Measurements from ENCODE around the gene CD40.

CD40 gene

DNA sequence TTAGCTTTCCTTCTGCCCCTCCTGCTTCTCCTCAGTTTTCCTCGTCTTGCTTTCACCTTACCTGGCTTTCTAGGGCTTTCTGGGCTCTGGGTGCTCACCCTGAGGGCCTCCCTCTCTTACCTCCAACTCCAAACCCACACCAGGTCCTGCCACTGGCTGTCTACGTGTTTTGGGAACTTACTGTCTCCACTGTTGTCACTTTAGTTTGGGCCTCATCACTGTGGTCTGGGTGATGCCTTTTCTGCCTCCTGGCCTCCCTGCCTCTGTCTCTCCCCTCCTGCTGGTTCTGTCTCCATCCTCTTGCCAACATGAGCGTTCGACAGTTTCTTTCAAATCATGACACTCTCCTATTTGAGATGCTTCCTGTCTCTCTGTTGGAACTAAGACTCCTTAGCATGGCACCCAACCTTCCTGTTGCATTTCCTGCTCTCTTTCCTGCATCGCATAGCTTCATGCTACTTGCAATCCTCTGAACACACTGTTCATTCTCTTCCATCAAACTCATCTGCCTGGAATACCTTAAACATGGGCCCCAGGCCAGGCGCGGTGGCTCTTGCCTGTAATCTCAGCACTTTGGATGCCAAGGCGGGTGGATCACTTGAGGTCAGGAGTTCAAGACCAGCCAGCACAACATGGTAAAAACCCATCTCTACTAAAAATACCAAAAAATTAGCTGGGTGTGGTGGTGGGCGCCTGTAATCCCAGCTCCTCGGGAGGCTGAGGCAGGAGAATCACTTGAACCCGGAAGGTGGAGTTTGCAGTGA, 5.5 kb downstream of the CD40 start:
- H3K27ac ChIP-seq = no peak overlapping the region
- TF ChIP-seq, protein P1, sequence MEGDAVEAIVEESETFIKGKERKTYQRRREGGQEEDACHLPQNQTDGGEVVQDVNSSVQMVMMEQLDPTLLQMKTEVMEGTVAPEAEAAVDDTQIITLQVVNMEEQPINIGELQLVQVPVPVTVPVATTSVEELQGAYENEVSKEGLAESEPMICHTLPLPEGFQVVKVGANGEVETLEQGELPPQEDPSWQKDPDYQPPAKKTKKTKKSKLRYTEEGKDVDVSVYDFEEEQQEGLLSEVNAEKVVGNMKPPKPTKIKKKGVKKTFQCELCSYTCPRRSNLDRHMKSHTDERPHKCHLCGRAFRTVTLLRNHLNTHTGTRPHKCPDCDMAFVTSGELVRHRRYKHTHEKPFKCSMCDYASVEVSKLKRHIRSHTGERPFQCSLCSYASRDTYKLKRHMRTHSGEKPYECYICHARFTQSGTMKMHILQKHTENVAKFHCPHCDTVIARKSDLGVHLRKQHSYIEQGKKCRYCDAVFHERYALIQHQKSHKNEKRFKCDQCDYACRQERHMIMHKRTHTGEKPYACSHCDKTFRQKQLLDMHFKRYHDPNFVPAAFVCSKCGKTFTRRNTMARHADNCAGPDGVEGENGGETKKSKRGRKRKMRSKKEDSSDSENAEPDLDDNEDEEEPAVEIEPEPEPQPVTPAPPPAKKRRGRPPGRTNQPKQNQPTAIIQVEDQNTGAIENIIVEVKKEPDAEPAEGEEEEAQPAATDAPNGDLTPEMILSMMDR (IDR thresholded peaks at IDR 0.05) = no peak

DNA sequence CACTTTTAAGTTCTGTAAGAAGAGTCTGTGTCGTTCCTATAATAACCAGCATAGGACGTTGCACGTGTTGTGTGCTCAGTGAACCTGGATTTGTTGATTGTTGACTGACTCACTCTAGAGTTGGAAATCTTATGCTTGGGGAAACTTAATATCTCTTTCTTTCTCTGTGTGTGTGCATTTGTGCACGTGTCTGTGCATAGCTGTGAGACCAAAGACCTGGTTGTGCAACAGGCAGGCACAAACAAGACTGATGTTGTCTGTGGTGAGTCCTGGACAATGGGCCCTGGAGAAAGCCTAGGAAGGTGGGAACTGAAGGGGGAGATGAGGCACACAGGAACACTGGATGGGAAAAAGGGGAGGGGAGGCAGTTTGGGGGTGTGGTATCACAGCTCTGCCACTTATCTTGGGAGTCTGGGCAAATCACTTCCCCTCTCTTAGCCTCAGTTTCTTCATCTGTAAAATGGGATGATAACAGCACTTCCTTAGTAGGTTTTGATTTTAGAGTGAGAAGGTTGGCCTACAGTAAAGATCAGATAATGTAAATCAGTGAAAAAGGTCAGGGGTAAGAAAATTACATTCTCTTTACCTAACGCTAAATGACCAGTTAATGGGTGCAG, 8.4 kb downstream of the CD40 start:
- no peak overlapping the region for H3K27ac ChIP-seq
- TF ChIP-seq, protein P1 (IDR thresholded peaks at IDR 0.05) = no peak
- TF ChIP-seq ZFX (IDR thresholded peaks at IDR 0.05; ENCODE audit: borderline replicate concordance) = no peak

DNA sequence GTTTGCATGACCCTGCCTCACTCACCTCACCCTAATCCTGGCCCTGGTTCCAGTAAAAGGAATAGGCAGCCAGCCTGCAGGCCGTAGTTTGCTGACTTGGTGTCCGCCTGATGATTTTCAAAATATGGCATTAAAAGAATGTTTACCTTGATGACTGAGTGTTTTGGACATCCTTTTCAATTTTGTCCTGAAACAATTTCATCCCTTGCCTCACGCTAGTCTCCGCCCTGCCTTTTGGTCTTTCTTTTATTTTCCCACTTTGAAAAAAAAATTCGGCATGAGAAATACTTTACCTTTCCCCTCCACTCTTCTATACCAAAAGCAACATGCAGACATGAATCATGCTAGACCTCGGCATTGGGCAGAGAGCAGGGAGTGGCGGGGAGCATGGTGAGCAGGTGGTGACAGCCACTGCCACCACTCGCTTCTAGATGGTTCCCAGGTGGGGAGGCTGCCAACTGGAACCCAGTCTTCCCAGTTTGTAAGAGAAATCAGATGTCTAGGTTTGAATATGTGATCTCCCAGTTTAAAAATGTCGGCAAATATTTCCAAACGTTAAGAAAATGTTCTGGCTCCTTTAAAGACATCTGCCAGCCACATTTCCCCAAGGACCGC, 9.4 kb downstream of the CD40 start:
- TF ChIP-seq ZFX (IDR thresholded peaks at IDR 0.05; ENCODE audit: borderline replicate concordance) = no peak
- TF ChIP-seq, protein P1 (IDR thresholded peaks at IDR 0.05) = no peak
- H3K27ac ChIP-seq = no peak overlapping the region

DNA sequence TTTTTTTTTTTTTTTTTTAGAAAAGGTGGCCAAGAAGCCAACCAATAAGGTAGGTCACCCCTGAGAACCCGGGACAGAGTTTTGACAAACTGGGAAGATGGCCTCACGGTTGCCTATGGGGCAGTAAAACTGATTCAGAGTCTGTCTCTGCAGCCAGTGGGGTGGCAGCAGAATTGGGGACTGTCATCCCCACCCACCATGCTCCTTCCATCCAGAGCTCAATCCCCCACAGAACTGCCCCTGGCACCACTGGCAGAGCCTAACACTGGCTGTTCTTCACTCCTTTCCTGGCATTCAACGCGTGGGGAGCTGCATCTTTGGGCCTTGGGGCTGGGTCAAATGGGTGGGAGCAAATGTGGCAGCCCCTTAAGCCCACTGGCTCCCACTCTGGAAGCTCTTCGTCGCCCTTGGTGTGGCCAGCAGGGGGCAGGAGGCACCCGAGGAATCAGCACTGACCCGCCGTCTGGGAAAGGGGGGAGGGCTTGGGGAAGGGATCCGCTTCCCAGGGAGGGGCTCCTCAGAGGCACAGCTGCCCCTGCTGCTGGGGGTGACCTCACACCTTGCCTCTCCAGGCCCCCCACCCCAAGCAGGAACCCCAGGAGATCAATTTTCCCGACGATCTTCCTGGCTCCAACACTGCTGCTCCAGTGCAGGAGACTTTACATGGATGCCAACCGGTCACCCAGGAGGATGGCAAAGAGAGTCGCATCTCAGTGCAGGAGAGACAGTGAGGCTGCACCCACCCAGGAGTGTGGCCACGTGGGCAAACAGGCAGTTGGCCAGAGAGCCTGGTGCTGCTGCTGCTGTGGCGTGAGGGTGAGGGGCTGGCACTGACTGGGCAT, 10.4 kb downstream of the CD40 start:
- TF ChIP-seq, protein P1 (IDR thresholded peaks at IDR 0.05) = peak; percentile 72
- no peak for TF ChIP-seq ZFX (IDR thresholded peaks at IDR 0.05; ENCODE audit: borderline replicate concordance)
- no peak overlapping the region for H3K27ac ChIP-seq

DNA sequence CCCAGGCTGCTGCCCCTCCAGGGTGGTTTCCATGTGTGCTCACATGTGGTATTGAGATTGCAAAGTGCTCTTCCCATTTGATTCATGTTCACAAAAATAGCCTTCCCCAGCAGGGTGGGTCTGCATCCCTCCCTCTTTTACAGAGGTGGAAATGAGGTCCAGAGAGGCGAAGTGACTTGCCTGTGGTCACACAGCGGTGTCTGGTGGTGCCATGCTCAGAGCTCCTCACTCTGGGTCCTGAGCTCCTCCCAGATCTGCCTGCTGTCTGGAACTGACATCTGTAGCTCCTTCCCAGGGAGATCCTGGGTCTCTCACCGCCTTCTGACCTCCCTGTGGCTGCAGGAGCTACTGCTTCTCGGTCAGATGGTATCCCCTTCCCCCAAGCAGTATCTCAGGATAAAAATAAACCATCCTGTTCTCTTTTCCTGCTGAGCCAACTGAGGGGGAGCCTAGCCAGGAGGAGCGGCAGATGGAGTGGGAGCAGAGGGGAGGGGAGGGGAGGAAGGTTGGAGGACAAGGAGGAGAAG, 11.9 kb downstream of the CD40 start:
- no peak overlapping the region for H3K27ac ChIP-seq
- TF ChIP-seq ZFX (IDR thresholded peaks at IDR 0.05; ENCODE audit: borderline replicate concordance) = no peak
- TF ChIP-seq, protein P1 (IDR thresholded peaks at IDR 0.05) = no peak

DNA sequence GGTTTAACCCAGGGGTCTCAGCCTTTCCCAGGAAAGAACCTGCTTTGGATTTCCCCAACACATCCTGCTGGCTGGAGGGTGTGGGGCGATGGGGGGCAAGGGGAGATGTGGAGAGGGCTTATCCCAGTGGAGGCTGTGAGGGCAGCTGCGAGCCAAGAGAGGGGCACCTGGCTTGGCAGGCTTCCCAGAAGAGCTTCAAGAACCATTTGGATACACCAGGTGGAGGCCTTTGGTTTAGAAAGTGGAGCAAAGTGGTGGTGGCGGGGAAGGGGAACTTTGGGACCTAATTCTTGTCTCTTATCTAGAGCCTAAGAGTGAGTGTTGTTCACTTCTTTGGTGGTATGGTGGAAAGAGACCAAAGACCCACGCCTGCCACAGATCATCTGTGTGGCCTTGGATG, 12.4 kb downstream of the CD40 start:
- no peak for TF ChIP-seq ZFX (IDR thresholded peaks at IDR 0.05; ENCODE audit: borderline replicate concordance)
- TF ChIP-seq, protein P1 (IDR thresholded peaks at IDR 0.05) = no peak

More for the DNA sequence above, 12.4 kb downstream of the CD40 start:
- H3K27ac ChIP-seq = no peak overlapping the region
